Measurements from ENCODE around the gene ZMYND8.
A peak's percentile ranks its signal among the peaks of the same experiment; 100 is the strongest.

ZMYND8 gene

GRCh38 chr20:47273591-47274235, 82.8 kb downstream of the ZMYND8 start:
- no peak for DNase-seq (ENCODE audit: low spot score)
- Histone ChIP-seq H3K4me1 (ENCODE audit: insufficient read depth, poor library complexity, severe bottlenecking) (peaks cover 36% of the 10 kb centered on the region), H3K9me3 (ENCODE audit: severe bottlenecking) (no peaks in the 10 kb centered on the region), H3K27ac (ENCODE audit: poor library complexity, severe bottlenecking) (peak overlapping the region; percentile 98), H3K27me3 (ENCODE audit: insufficient read depth, poor library complexity, severe bottlenecking) (no peaks in the 10 kb centered on the region), H3K4me3 (ENCODE audit: severe bottlenecking) (no peak overlapping the region), H3K36me3 (ENCODE audit: low read depth) (peaks cover 87% of the 10 kb centered on the region)
- TF ChIP-seq, protein P1, sequence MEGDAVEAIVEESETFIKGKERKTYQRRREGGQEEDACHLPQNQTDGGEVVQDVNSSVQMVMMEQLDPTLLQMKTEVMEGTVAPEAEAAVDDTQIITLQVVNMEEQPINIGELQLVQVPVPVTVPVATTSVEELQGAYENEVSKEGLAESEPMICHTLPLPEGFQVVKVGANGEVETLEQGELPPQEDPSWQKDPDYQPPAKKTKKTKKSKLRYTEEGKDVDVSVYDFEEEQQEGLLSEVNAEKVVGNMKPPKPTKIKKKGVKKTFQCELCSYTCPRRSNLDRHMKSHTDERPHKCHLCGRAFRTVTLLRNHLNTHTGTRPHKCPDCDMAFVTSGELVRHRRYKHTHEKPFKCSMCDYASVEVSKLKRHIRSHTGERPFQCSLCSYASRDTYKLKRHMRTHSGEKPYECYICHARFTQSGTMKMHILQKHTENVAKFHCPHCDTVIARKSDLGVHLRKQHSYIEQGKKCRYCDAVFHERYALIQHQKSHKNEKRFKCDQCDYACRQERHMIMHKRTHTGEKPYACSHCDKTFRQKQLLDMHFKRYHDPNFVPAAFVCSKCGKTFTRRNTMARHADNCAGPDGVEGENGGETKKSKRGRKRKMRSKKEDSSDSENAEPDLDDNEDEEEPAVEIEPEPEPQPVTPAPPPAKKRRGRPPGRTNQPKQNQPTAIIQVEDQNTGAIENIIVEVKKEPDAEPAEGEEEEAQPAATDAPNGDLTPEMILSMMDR (IDR thresholded peaks at IDR 0.05; ENCODE audit: poor library complexity, severe bottlenecking), result no peak
- no peak for ATAC-seq (ENCODE audit: low read depth)

- peak; percentile 43 for ATAC-seq (ENCODE audit: low read depth)
- no peak for DNase-seq (ENCODE audit: low spot score)
- peaks cover 86% of the 10 kb centered on the region for H3K36me3 ChIP-seq (ENCODE audit: low read depth)
- no peak overlapping the region for H3K4me3 ChIP-seq (ENCODE audit: severe bottlenecking)
- no peaks in the 10 kb centered on the region for H3K9me3 ChIP-seq (ENCODE audit: severe bottlenecking)
- H3K27ac ChIP-seq (ENCODE audit: poor library complexity, severe bottlenecking), result peak overlapping the region; percentile 98
- no peaks in the 10 kb centered on the region for H3K27me3 ChIP-seq (ENCODE audit: insufficient read depth, poor library complexity, severe bottlenecking)
- H3K4me1 ChIP-seq (ENCODE audit: insufficient read depth, poor library complexity, severe bottlenecking), result peaks cover 35% of the 10 kb centered on the region
- TF ChIP-seq, protein P1 (IDR thresholded peaks at IDR 0.05; ENCODE audit: poor library complexity, severe bottlenecking), result peak; percentile 100
Measured at GRCh38 chr20:47272893-47273590, 83.5 kb downstream of the ZMYND8 start.

- Histone ChIP-seq H3K27me3 (ENCODE audit: insufficient read depth, poor library complexity, severe bottlenecking) (no peaks in the 10 kb centered on the region), H3K4me1 (ENCODE audit: insufficient read depth, poor library complexity, severe bottlenecking) (peaks cover 32% of the 10 kb centered on the region), H3K36me3 (ENCODE audit: low read depth) (peaks cover 85% of the 10 kb centered on the region), H3K4me3 (ENCODE audit: severe bottlenecking) (no peak overlapping the region), H3K27ac (ENCODE audit: poor library complexity, severe bottlenecking) (no peak overlapping the region), H3K9me3 (ENCODE audit: severe bottlenecking) (no peaks in the 10 kb centered on the region)
- TF ChIP-seq, protein P1 (IDR thresholded peaks at IDR 0.05; ENCODE audit: poor library complexity, severe bottlenecking), result no peak
- DNase-seq (ENCODE audit: low spot score) (no peak), ATAC-seq (ENCODE audit: low read depth) (no peak)
Measured at GRCh38 chr20:47271046-47271615, 85.4 kb downstream of the ZMYND8 start.

DNA sequence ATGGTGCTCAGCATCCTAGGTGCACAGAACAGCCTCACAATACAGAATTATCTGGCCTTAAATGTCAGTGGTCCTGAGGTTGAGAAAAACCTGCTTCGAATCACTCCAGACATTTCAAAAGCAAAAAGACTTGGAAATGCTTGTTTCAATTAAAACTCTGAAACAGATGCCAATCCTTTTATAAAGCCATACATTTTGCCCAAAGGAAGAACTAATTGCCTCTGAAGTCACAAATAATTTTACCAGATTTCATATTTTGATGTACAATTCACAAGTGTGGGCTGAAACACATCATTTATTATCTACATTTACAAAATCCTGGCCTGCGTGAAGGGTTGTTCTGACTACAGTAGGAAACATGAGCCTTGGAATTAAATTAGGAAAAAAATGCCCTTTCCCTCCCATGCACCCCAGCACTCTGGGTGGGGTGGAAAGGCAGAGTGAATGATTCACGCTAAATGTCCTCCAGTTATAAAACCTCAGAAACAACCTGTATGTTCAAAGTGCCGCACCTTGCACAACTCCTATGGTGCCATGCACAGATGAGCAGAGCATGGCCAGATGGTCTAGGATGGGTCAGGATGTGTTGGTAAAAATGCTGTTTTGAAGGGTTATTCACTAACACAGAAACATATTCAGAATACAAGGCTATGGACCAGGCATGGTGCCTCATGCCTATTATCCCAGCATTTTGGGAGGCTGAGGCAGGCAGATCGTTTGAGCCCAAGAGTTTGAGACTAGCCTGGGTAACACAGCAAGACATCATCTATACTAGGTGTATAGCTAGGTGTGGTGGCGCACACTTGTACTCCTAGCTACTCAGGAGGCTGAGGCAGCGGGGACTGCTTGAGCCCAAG, 87.0 kb downstream of the ZMYND8 start:
- ATAC-seq (ENCODE audit: low read depth) (no peak), DNase-seq (ENCODE audit: low spot score) (no peak)
- no peak overlapping the region for H3K4me3 ChIP-seq (ENCODE audit: severe bottlenecking)
- TF ChIP-seq, protein P1 (IDR thresholded peaks at IDR 0.05; ENCODE audit: poor library complexity, severe bottlenecking), result no peak
- no peaks in the 10 kb centered on the region for H3K27me3 ChIP-seq (ENCODE audit: insufficient read depth, poor library complexity, severe bottlenecking)
- no peaks in the 10 kb centered on the region for H3K9me3 ChIP-seq (ENCODE audit: severe bottlenecking)
- H3K36me3 ChIP-seq (ENCODE audit: low read depth), result peaks cover 83% of the 10 kb centered on the region
- no peak overlapping the region for H3K27ac ChIP-seq (ENCODE audit: poor library complexity, severe bottlenecking)
- peaks cover 21% of the 10 kb centered on the region for H3K4me1 ChIP-seq (ENCODE audit: insufficient read depth, poor library complexity, severe bottlenecking)

Data from RWPE2 (cell line).